NT2/D1 (cell line): ENCODE data around the gene LRRC40.

Source experiments
- SUZ12 ChIP-seq: IDR thresholded peaks from 2 replicates; pipeline ENCODE4 v1.6.1; 2011; ENCODE audit not compliant: insufficient read length, insufficient read depth; ENCODE audit errors: extremely low read depth
- YY1 ChIP-seq: IDR thresholded peaks from 2 replicates; pipeline ENCODE4 v1.6.1; 2011; ENCODE audit not compliant: insufficient read length, insufficient read depth

GRCh38 chr1:70221238-70222121, 16.1 kb upstream of the LRRC40 start, which contains the start of gene SRSF11:
- no peak for TF ChIP-seq SUZ12
- TF ChIP-seq YY1, result no peak
